ENCODE measurements around the gene JAKMIP1.

Gene JAKMIP1

GRCh38 chr4:5991405-5991804 lies 208.9 kb downstream of the JAKMIP1 start:
- no peak for DNase-seq (ENCODE audit: extremely low spot score)
- TF ChIP-seq ZNF384 (IDR thresholded peaks at IDR 0.05) (no peak), SUZ12 (IDR thresholded peaks at IDR 0.05) (no peak), PKNOX1 (IDR thresholded peaks at IDR 0.05) (no peak), TARDBP (IDR thresholded peaks at IDR 0.05) (no peak), ARNT (IDR thresholded peaks at IDR 0.05) (no peak), L3MBTL2 (conservative IDR thresholded peaks at IDR 0.05) (no peak), NFRKB (IDR thresholded peaks at IDR 0.05) (no peak), FOXA1 (IDR thresholded peaks at IDR 0.05) (no peak), FOXM1 (IDR thresholded peaks at IDR 0.05; ENCODE audit: borderline replicate concordance) (no peak), LEF1 (IDR thresholded peaks at IDR 0.05; ENCODE audit: borderline replicate concordance) (no peak), CTBP1 (IDR thresholded peaks at IDR 0.05; ENCODE audit: borderline replicate concordance) (no peak), BHLHE40 (IDR thresholded peaks at IDR 0.05; ENCODE audit: borderline replicate concordance) (no peak), ELF4 (IDR thresholded peaks at IDR 0.05) (no peak), HDGF (IDR thresholded peaks at IDR 0.05; ENCODE audit: borderline replicate concordance) (no peak)
- POLR2A ChIA-PET = no interaction called here
- CTCF ChIA-PET = no interaction called here

- ChIA-PET POLR2A (no interaction called here), CTCF (interaction anchor here (0.6 kb wide), 1 partner anchor 252 kb away, joined by 4 read pairs; no protein-coding TSS in a partner anchor)
- no peak for DNase-seq (ENCODE audit: extremely low spot score)
- TF ChIP-seq TARDBP (IDR thresholded peaks at IDR 0.05) (no peak), FOXK2 (IDR thresholded peaks at IDR 0.05) (no peak), HDGF (IDR thresholded peaks at IDR 0.05; ENCODE audit: borderline replicate concordance) (no peak), CTBP1 (IDR thresholded peaks at IDR 0.05; ENCODE audit: borderline replicate concordance) (no peak), ELF4 (IDR thresholded peaks at IDR 0.05) (no peak), ARNT (IDR thresholded peaks at IDR 0.05) (no peak), LEF1 (IDR thresholded peaks at IDR 0.05; ENCODE audit: borderline replicate concordance) (no peak), PKNOX1 (IDR thresholded peaks at IDR 0.05) (no peak), SP1 (IDR thresholded peaks at IDR 0.05) (no peak)
Observed at GRCh38 chr4:5990446-5991160, 209.7 kb downstream of the JAKMIP1 start.

GRCh38 chr4:5989236-5990225 lies 210.8 kb downstream of the JAKMIP1 start:
- TF ChIP-seq FOXK2 (IDR thresholded peaks at IDR 0.05) = no peak
- TF ChIP-seq ZNF384 (IDR thresholded peaks at IDR 0.05) = no peak
- TF ChIP-seq FOXM1 (IDR thresholded peaks at IDR 0.05; ENCODE audit: borderline replicate concordance) = no peak
- TF ChIP-seq HDGF (IDR thresholded peaks at IDR 0.05; ENCODE audit: borderline replicate concordance) = no peak
- no peak for TF ChIP-seq PKNOX1 (IDR thresholded peaks at IDR 0.05)
- TF ChIP-seq L3MBTL2 (conservative IDR thresholded peaks at IDR 0.05) = no peak
- no peak for TF ChIP-seq CTBP1 (IDR thresholded peaks at IDR 0.05; ENCODE audit: borderline replicate concordance)
- TF ChIP-seq LEF1 (IDR thresholded peaks at IDR 0.05; ENCODE audit: borderline replicate concordance) = no peak
- no peak for TF ChIP-seq SUZ12 (IDR thresholded peaks at IDR 0.05)
- TF ChIP-seq TARDBP (IDR thresholded peaks at IDR 0.05) = no peak
- TF ChIP-seq FOXA1 (IDR thresholded peaks at IDR 0.05) = no peak
- DNase-seq (ENCODE audit: extremely low spot score) = no peak
- ChIA-PET CTCF (interaction anchor here (1.9 kb wide), 1 partner anchor 9 kb away, joined by 10 read pairs; no protein-coding TSS in a partner anchor), POLR2A (no interaction called here)

GRCh38 chr4:5988086-5988845 lies 212.1 kb downstream of the JAKMIP1 start:
- ChIA-PET CTCF (interaction anchor here (0.6 to 1.9 kb wide), 3 partner anchors 8 to 10 kb away, joined by 3 to 10 read pairs (median 4); no protein-coding TSS in a partner anchor), POLR2A (no interaction called here)
- DNase-seq (ENCODE audit: extremely low spot score) = no peak
- TF ChIP-seq SUZ12 (IDR thresholded peaks at IDR 0.05) = no peak
- TF ChIP-seq ZNF384 (IDR thresholded peaks at IDR 0.05) = no peak
- no peak for TF ChIP-seq TARDBP (IDR thresholded peaks at IDR 0.05)
- TF ChIP-seq ARNT (IDR thresholded peaks at IDR 0.05) = no peak
- TF ChIP-seq SP1 (IDR thresholded peaks at IDR 0.05) = no peak

- POLR2A ChIA-PET = no interaction called here
- CTCF ChIA-PET = no interaction called here
- TF ChIP-seq L3MBTL2 (conservative IDR thresholded peaks at IDR 0.05) (no peak), SP1 (IDR thresholded peaks at IDR 0.05) (no peak), FOXA1 (IDR thresholded peaks at IDR 0.05) (no peak), HDGF (IDR thresholded peaks at IDR 0.05; ENCODE audit: borderline replicate concordance) (no peak), TARDBP (IDR thresholded peaks at IDR 0.05) (no peak), LEF1 (IDR thresholded peaks at IDR 0.05; ENCODE audit: borderline replicate concordance) (no peak), ELF4 (IDR thresholded peaks at IDR 0.05) (no peak), SUZ12 (IDR thresholded peaks at IDR 0.05) (no peak), ARNT (IDR thresholded peaks at IDR 0.05) (no peak), PKNOX1 (IDR thresholded peaks at IDR 0.05) (no peak), NFRKB (IDR thresholded peaks at IDR 0.05) (no peak), FOXM1 (IDR thresholded peaks at IDR 0.05; ENCODE audit: borderline replicate concordance) (no peak), CTBP1 (IDR thresholded peaks at IDR 0.05; ENCODE audit: borderline replicate concordance) (no peak)
- DNase-seq (ENCODE audit: extremely low spot score) = no peak
Observed at GRCh38 chr4:5984843-5985242, 215.5 kb downstream of the JAKMIP1 start.
